ENCODE results near the gene ANKRD10. TPM values are rescaled to one million over a fixed set of nuclear protein-coding genes. Genes with fewer than 3 reads are reported as not detected.

The ANKRD10 gene
- total RNA-seq, 2 donors from 2014 or later = 195 to 200 TPM

DNA sequence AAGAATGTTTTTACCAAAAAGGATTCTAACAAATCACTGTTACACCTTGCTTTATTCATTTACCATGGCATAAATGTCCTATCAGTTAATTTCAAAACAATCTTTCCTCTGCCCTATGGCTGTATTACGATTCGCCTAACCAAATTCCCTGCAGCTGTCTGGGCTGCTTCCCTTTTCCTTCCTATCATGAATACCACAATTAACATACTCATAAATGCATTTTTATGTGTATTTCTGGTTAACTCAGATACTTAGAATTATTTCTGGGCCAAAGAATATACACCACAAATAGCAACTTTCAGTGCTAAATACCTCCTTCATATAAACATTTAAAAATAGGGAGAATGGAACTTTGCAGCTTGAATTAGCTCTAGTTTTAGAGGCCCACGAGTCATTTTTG is 30.4 kb downstream of the ANKRD10 start:
- ATAC-seq (ENCODE audit: insufficient number of reproducible peaks, low FRiP score, low read depth) (no peak), DNase-seq (ENCODE audit: low spot score) (no peak)
- Histone ChIP-seq H3K36me3 (no peaks in the 10 kb centered on the region), H3K27ac (no peak overlapping the region), H3K4me1 (ENCODE audit: control insufficient read depth in 1 of 2, low read depth in 2 of 2) (no peaks in the 10 kb centered on the region), H3K27me3 (replicated peaks; ENCODE audit: insufficient read depth) (no peaks in the 10 kb centered on the region), H3K9me3 (no peaks in the 10 kb centered on the region), H3K4me3 (no peak overlapping the region)
- TF ChIP-seq, protein P1, sequence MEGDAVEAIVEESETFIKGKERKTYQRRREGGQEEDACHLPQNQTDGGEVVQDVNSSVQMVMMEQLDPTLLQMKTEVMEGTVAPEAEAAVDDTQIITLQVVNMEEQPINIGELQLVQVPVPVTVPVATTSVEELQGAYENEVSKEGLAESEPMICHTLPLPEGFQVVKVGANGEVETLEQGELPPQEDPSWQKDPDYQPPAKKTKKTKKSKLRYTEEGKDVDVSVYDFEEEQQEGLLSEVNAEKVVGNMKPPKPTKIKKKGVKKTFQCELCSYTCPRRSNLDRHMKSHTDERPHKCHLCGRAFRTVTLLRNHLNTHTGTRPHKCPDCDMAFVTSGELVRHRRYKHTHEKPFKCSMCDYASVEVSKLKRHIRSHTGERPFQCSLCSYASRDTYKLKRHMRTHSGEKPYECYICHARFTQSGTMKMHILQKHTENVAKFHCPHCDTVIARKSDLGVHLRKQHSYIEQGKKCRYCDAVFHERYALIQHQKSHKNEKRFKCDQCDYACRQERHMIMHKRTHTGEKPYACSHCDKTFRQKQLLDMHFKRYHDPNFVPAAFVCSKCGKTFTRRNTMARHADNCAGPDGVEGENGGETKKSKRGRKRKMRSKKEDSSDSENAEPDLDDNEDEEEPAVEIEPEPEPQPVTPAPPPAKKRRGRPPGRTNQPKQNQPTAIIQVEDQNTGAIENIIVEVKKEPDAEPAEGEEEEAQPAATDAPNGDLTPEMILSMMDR (IDR thresholded peaks at IDR 0.05) = no peak

DNA sequence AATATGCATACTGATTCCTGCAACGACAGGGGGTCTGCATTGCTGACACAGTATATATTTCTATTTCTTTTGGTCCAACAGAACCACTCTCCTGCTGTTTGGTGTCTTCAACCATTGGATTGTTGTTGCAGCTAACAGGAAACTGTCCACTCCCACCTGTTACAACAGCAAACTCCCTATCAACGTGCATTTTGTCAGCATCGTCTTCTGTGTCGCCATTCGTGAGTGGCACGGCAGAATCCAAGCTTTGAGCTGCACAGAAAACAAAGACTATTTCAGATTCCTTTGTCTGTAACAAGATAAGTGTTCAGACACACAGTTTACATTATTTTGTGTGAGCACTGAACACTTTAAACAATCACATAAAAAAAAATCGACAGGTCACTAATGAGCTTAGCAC is 31.3 kb downstream of the ANKRD10 start:
- Histone ChIP-seq H3K27me3 (replicated peaks; ENCODE audit: insufficient read depth) (no peaks in the 10 kb centered on the region), H3K36me3 (no peaks in the 10 kb centered on the region), H3K4me1 (ENCODE audit: control insufficient read depth in 1 of 2, low read depth in 2 of 2) (no peaks in the 10 kb centered on the region), H3K9me3 (no peaks in the 10 kb centered on the region), H3K27ac (no peak overlapping the region), H3K4me3 (no peak overlapping the region)
- DNase-seq (ENCODE audit: low spot score) (no peak), ATAC-seq (ENCODE audit: insufficient number of reproducible peaks, low FRiP score, low read depth) (no peak)
- TF ChIP-seq, protein P1 (IDR thresholded peaks at IDR 0.05) = no peak

DNA sequence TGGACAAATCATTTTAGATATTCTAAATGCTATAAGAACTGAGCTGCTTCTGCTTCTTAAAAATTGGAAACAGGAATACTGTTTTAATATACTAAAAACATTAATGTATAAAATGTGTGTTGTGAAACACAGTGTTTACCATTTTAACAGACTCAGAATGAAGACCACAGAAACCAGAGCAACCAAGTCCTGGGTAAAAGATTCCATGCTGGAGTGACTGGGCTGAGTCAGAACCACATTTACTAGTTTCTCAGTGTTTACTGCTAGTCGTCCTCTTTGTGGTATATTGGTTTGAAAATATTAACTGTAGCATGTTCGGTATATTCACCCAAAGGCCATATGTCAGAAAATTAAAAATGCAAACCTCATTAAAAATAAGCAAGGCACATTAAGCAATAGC is 31.9 kb downstream of the ANKRD10 start:
- DNase-seq (ENCODE audit: low spot score) (no peak), ATAC-seq (ENCODE audit: insufficient number of reproducible peaks, low FRiP score, low read depth) (no peak)
- Histone ChIP-seq H3K4me1 (ENCODE audit: control insufficient read depth in 1 of 2, low read depth in 2 of 2) (no peaks in the 10 kb centered on the region), H3K27me3 (replicated peaks; ENCODE audit: insufficient read depth) (no peaks in the 10 kb centered on the region), H3K9me3 (no peaks in the 10 kb centered on the region), H3K27ac (no peak overlapping the region), H3K36me3 (no peaks in the 10 kb centered on the region), H3K4me3 (no peak overlapping the region)
- TF ChIP-seq, protein P1 (IDR thresholded peaks at IDR 0.05) = no peak

DNA sequence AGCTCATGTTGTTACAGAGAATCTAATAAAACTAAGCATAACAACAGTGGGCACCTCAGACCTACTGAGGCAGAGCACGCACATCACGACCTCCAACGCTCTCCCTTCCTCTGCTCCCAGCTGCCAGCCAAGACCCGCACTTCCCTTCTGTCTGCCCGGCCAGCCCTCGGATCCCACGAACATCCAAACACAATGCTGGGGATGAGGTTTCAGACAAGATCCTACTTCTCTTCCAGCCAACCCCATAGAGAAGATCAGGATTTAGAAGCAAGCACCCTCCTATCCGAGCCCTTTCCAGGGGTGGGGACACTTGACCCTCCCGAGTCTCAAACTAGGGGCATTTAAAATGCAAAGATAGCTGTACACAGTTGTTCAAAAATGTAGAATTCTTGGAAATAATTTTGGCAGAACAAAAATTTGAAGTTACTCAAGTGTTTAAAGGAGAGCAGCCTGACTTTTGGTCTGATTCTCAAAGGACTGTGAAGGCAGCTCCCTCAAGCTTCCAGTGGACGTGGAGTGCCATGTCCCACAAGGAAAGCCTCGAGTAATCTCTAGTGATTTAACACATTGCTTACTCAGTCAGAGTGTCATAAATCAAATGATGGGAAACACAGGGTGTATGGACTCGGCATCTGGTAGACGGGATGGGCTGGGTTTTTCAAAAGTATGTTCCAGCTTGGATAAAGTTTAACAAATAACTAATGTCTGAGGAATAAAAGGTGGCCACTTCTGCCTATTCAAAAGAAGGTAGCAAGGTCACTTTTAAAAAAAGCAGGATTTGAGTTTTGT is 32.8 kb downstream of the ANKRD10 start:
- DNase-seq (ENCODE audit: low spot score) = no peak
- Histone ChIP-seq H3K4me1 (ENCODE audit: control insufficient read depth in 1 of 2, low read depth in 2 of 2) (no peaks in the 10 kb centered on the region), H3K4me3 (no peak overlapping the region), H3K36me3 (no peaks in the 10 kb centered on the region), H3K27me3 (replicated peaks; ENCODE audit: insufficient read depth) (no peaks in the 10 kb centered on the region), H3K27ac (no peak overlapping the region), H3K9me3 (no peaks in the 10 kb centered on the region)
- TF ChIP-seq, protein P1 (IDR thresholded peaks at IDR 0.05) = no peak
- ATAC-seq (ENCODE audit: insufficient number of reproducible peaks, low FRiP score, low read depth) = no peak

DNA sequence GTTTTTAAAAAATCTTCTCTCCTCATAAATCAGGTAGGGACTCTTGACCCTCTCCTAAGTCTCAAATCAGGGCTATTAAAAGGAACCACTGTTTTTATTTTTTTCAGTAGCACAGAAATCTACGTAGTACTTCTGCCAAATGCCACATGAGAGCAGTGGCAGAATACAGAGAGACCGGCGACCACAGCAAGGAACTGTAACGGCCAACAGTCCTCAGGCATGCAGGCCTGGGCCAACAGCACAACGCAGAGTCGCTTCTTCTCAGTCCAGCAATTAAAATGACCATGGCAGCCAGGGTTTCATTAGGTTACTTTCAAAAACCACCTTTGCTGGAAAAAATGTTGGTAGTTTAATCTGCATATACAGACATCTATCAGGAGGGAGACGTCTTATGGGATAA is 34.2 kb downstream of the ANKRD10 start:
- DNase-seq (ENCODE audit: low spot score) (no peak), ATAC-seq (ENCODE audit: insufficient number of reproducible peaks, low FRiP score, low read depth) (no peak)
- H3K4me3 ChIP-seq = no peak overlapping the region
- no peak overlapping the region for H3K27ac ChIP-seq
- TF ChIP-seq, protein P1 (IDR thresholded peaks at IDR 0.05) = no peak
- H3K9me3 ChIP-seq = no peaks in the 10 kb centered on the region
- no peaks in the 10 kb centered on the region for H3K27me3 ChIP-seq (replicated peaks; ENCODE audit: insufficient read depth)
- H3K36me3 ChIP-seq = no peaks in the 10 kb centered on the region
- no peaks in the 10 kb centered on the region for H3K4me1 ChIP-seq (ENCODE audit: control insufficient read depth in 1 of 2, low read depth in 2 of 2)
